SK-N-SH (cell line): ENCODE measurements around the gene SERF2.

Experiments used
- CHD2 ChIP-seq: fragments of 150-350 bp; IDR thresholded peaks from 2 replicates; pipeline ENCODE4 v1.6.1; 2018; ENCODE audit warnings: low read length; ENCODE audit not compliant: partially characterized antibody
- CTCF ChIP-seq: fragments of 200-600 bp; sonication (generic); IDR thresholded peaks from 2 replicates; pipeline ENCODE4 v1.6.1; 2017; ENCODE audit warnings: antibody characterized with exemption, mild to moderate bottlenecking, moderate library complexity
- EP300 ChIP-seq, 2 experiments: IDR thresholded peaks; 2 replicates each; pipeline versions ENCODE4 v1.4.0 to v1.6.1; 2012; ENCODE audit warnings: borderline replicate concordance in 1 of 2, low read depth in 1 of 2, low read length in 1 of 2
- JUND ChIP-seq: IDR thresholded peaks from 2 replicates; pipeline ENCODE4 v1.4.0; 2012
- MAX ChIP-seq: IDR thresholded peaks from 2 replicates; pipeline ENCODE4 v1.4.0; 2012; ENCODE audit warnings: low read depth
- NFIC ChIP-seq: IDR thresholded peaks from 2 replicates; pipeline ENCODE4 v1.4.0; 2012; ENCODE audit warnings: borderline replicate concordance
- POLR2AphosphoS5 ChIP-seq: IDR thresholded peaks from 2 replicates; pipeline ENCODE4 v1.6.1; 2012; ENCODE audit warnings: low read depth, low read length
- RFX5 ChIP-seq: IDR thresholded peaks from 2 replicates; pipeline ENCODE4 v1.6.1; 2012; ENCODE audit warnings: mild to moderate bottlenecking, improper control_type of control experiment, low read length
- USF2 ChIP-seq: fragments of 150-350 bp; IDR thresholded peaks from 2 replicates; pipeline ENCODE4 v1.6.1; 2017; ENCODE audit warnings: antibody characterized with exemption, low read length, low read depth, borderline replicate concordance

GRCh38 chr15:43749690-43750345, 42.3 kb upstream of the SERF2 start:
- TF ChIP-seq CTCF: no peak
- TF ChIP-seq MAX: no peak
- no peak for TF ChIP-seq JUND
- no peak for TF ChIP-seq POLR2AphosphoS5
- no peak for TF ChIP-seq EP300 (IDR thresholded peaks at IDR 0.05; ENCODE audit: borderline replicate concordance in 1 of 2, low read depth in 1 of 2, low read length in 1 of 2)
- no peak for TF ChIP-seq RFX5
- TF ChIP-seq NFIC: no peak
- TF ChIP-seq USF2: no peak
- TF ChIP-seq CHD2: no peak
